Measurements from ENCODE around the gene SPATA20.

Gene SPATA20

GRCh38 chr17:50529849-50530248, 17.1 kb upstream of the SPATA20 start:
- TF ChIP-seq CTCF (IDR thresholded peaks at IDR 0.05; ENCODE audit: borderline replicate concordance, insufficient read depth, low read depth, low read length), result no peak
- no peak overlapping the region for H3K4me3 ChIP-seq (ENCODE audit: low read depth, low read length)

- TF ChIP-seq CTCF (IDR thresholded peaks at IDR 0.05; ENCODE audit: borderline replicate concordance, insufficient read depth, low read depth, low read length), result no peak
- no peak overlapping the region for H3K4me3 ChIP-seq (ENCODE audit: low read depth, low read length)
These were observed 15.4 kb upstream of the SPATA20 start for GRCh38 chr17:50531428-50532025.

GRCh38 chr17:50532452-50533024, 14.4 kb upstream of the SPATA20 start, which contains the start of gene EPN3:
EPN3 (plus strand) TSS chr17:50532735; CDS start chr17:50536557, 3,822 bp downstream.
- TF ChIP-seq CTCF (IDR thresholded peaks at IDR 0.05; ENCODE audit: borderline replicate concordance, insufficient read depth, low read depth, low read length), result no peak
- H3K4me3 ChIP-seq (ENCODE audit: low read depth, low read length), result no peak within 1 kb of the TSS

- H3K4me3 ChIP-seq (ENCODE audit: low read depth, low read length), result no peak overlapping the region
- TF ChIP-seq CTCF (IDR thresholded peaks at IDR 0.05; ENCODE audit: borderline replicate concordance, insufficient read depth, low read depth, low read length), result no peak
These were observed 13.8 kb upstream of the SPATA20 start for GRCh38 chr17:50533185-50533584.

GRCh38 chr17:50533720-50534148, 13.2 kb upstream of the SPATA20 start:
- no peak overlapping the region for H3K4me3 ChIP-seq (ENCODE audit: low read depth, low read length)
- TF ChIP-seq CTCF (IDR thresholded peaks at IDR 0.05; ENCODE audit: borderline replicate concordance, insufficient read depth, low read depth, low read length), result no peak

GRCh38 chr17:50534222-50534978, 12.6 kb upstream of the SPATA20 start:
- TF ChIP-seq CTCF (IDR thresholded peaks at IDR 0.05; ENCODE audit: borderline replicate concordance, insufficient read depth, low read depth, low read length), result peak; percentile 32; the same call in 1 of the 2 replicates
- no peak overlapping the region for H3K4me3 ChIP-seq (ENCODE audit: low read depth, low read length)

All from GM12875 (cell line).